HG03064 (cell line): ENCODE measurements around the gene SEMA6D.

ENCODE experiments used
- ATAC-seq: cut with Tn5 transposase; IDR thresholded peaks from one replicate; pipeline ENCODE4 v1.9.1; 2021; ENCODE audit warnings: low read depth; ENCODE audit not compliant: unreplicated experiment

Gene SEMA6D

DNA sequence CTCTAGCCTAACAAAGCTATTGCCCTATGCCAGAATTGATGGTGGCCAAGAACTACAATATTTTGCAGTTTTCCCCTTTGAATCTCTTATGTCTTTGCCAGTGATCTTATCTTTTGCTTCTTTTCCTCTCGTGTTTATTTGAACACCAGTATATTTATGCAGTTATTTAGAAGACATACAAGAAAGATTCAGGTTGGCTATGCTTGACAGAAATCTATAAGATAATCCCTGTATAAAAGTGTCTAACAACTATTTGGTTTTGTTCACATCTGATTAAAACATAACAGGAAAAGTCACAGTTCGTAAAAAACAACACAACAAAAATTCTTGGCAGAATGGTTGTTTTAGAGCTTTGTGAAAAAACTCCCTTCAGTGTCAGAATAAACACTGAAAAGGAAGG is 63.7 kb downstream of the SEMA6D start:
- ATAC-seq = no peak

GRCh38 chr15:47781527-47781926 is 64.2 kb downstream of the SEMA6D start:
- no peak for ATAC-seq

- ATAC-seq = no peak
These were observed 67.5 kb downstream of the SEMA6D start for GRCh38 chr15:47784820-47785219.

- no peak for ATAC-seq
These were observed 69.1 kb downstream of the SEMA6D start for GRCh38 chr15:47786371-47786770.

- no peak for ATAC-seq
These were observed 70.6 kb downstream of the SEMA6D start for GRCh38 chr15:47787875-47788274.

DNA sequence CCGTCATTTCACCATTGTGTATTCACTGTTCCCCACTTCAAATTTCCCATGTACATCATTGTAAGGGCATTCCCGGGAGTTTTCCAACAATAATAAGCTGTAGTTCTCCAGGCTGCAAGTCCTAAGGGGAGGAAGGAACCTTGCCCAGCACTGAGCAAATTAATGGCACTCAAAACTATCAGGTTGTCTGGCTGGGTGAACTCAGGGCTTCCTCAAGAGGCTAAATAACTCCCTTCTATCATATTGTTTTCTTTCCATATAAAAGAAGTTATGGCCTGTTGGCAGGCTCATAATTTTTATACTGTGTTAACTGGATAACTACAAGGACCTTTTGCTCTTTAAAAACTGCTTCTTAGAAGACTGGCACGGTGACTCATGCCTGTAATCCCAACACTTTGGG is 71.4 kb downstream of the SEMA6D start:
- no peak for ATAC-seq

GRCh38 chr15:47791161-47791560 is 73.9 kb downstream of the SEMA6D start:
- no peak for ATAC-seq

DNA sequence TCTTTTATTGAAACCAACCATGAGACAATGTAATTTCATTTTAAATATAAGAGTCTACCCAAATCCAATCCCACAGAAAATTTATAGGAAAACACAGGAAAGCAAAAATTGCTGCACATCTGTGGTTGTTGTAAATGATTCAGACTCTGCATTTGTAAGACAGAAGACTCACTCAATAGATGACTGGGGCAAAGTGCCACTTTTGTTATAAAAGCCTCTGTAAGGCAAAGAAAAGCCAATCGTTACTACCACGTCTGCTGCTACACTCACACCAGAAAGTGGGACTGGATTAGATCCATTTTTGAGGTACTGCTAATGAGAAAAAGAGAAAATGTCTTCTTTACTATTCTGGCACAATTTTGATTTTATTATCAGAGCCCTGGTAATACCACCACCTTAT is 74.9 kb downstream of the SEMA6D start:
- no peak for ATAC-seq

DNA sequence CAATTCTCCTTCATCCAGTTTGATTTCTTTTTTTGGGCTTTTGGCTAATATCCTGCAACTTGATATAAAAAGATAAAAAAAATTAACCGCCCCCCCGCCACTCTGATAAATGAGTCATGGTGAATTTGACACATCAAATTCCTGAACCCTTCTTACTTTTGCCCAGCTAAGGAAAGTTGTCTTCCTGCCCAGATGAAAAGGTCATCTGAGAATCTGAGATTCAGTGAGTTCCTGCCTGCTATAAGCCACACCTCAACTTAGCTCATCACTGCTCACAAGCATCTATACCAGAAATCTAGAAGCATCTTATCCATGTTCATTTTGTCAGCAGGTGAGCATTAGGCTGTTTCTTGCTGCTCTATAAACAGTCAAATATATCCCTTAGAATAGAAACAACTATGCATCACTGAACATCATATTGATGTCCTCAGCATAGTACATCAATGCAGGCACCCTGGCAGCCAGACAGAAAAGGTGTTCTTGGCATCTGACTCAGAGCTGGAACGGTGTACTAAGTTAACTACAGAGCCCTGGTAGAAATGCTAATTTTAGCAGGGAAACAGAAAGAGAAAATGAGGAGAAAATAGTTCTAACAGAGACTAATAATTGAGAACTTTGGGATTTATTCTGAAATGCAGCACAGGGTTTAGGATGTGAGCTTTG is 77.1 kb downstream of the SEMA6D start:
- ATAC-seq = no peak

DNA sequence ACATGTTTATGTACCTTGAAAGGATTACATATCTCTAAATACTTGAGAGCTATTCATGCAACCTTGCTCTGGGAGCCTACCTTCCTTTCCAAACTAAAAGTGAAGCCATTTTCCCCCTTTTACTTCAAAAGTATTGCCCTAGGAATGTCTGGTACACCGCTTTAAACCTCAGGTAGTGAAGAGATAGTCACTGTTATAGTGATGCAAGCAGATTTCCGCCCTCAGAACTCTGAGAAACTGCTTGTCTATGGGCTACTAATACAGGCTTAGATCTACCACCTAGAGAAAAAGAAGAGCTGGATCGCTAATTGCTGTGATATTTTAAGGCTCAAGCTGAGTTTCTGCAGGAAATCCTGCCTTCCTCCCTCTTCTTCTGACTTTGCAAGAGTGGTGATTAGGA is 78.6 kb downstream of the SEMA6D start:
- no peak for ATAC-seq

DNA sequence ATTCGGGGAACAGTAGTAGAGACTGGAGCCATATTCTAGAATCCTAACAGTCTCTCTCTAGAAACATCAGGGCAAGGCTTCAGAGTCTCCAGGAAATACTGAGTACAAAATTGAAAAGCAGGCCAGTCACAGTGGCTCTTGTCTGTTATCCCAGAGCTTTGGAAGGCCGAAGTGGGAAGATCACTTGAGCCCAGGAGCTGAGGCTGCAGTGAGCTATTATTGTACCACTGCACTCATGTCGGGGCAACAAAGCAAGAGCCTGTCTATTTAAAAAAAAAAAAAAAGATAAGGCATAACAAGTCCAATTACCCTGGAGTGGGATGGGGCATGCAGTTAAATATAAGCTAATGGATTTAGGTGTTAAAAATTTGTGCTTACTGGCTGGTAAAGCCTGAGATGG is 79.0 kb downstream of the SEMA6D start:
- no peak for ATAC-seq

DNA sequence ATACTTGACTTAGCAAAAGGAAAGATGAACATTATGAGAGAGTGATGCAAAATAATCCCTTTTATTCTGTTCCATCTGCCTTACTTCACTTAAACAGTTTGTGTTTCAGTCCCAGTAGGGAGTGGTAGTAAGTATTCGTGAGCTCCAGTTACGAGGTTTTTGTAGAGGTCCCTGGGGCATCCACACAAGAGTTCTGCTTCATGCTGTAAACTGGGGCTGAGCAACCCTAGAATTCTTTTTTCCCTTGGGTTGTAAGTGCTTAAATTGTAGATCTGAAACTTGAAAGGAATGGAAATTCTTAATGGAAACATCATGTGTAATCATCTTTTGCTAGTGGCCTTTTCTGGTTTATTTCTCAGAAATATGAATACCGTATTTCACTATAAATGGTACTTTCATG is 79.5 kb downstream of the SEMA6D start:
- ATAC-seq = no peak

DNA sequence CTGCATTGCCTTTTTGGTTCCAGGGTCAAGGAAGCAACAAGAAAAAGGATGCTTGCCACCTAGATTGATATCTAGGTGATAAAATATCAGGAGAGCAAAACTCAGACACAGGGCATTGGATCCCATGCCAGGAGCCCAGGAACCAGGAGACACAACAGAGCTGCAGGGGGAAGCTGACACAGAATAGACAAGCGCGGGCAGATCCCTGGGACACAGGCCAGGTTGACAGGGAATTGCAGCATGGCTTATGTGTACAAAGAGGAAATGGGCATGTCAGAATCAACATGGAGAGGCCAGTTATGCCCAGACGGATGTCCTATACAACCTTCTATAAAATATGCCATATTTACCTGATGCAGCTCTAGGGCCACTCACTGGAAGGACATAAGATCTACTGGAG is 84.2 kb downstream of the SEMA6D start:
- no peak for ATAC-seq

DNA sequence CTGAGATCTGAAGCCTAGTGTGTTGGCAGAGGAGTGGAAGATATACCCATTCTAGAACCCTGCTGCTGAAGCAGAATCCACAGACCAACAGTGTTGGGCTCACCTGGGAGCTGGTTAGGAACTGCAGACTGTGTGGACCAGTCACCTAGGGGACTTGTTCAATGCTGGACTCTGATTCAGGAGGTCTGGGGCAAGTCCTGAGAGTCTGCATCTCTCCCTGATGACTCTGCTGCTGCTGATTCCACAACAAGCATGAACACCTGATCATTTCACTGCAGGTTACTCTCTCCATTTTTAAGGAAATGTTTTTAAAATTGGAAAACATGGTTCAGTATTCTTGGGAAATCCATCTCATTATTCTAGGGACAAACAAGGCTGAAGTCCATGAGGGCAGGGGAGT is 84.9 kb downstream of the SEMA6D start:
- ATAC-seq = no peak

- ATAC-seq = no peak
These were observed 86.5 kb downstream of the SEMA6D start for GRCh38 chr15:47803767-47804166.

GRCh38 chr15:47804733-47805132 is 87.4 kb downstream of the SEMA6D start:
- ATAC-seq = no peak

- no peak for ATAC-seq
These were observed 88.7 kb downstream of the SEMA6D start for GRCh38 chr15:47806008-47806407.

DNA sequence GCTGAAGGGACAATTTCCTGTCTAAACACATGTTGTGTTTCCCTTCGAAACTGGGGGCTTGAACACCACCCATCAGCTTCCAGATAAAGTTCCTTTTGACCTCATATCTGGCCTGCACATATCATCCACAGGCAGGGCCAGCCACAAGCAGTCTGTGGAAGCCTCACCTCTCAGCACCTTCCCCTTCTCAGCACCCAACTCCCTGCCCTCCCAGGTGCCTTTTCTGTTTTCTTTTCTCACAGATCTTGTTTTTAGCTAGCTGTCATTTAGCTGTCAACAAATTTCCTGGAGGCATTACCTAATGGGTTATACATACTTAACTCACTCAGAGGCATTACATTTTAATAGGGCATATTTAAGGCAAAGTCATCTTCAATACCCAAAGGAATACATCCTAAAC is 93.9 kb downstream of the SEMA6D start:
- ATAC-seq = no peak

DNA sequence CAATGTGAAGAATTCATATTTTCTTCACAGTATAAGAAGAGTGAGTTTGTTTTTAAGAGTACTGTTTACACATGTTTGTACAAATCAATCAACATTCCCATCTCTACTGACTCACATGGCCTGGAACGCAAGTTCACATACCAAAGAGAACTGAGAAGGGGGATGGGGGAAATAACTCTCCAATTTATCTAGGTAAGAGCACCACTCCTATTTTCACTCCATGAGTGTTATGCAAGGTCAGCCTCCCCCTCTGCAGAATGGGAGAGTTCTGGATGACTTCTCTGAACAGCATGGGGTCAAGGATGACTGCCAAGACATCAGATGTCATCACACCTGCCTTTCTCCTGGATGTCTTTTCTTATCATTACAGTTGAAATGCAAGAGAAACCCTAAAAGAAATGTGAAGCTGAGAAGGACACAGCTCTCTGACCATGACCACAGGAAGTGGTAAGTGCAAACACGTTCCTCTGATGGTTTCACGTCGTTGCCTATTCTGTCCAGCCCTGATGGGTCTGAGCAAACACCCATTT is 95.2 kb downstream of the SEMA6D start:
- ATAC-seq = no peak

- peak; percentile 90 for ATAC-seq
These were observed 96.6 kb downstream of the SEMA6D start for GRCh38 chr15:47813748-47814384.

GRCh38 chr15:47814620-47815019 is 97.3 kb downstream of the SEMA6D start:
- ATAC-seq = no peak

DNA sequence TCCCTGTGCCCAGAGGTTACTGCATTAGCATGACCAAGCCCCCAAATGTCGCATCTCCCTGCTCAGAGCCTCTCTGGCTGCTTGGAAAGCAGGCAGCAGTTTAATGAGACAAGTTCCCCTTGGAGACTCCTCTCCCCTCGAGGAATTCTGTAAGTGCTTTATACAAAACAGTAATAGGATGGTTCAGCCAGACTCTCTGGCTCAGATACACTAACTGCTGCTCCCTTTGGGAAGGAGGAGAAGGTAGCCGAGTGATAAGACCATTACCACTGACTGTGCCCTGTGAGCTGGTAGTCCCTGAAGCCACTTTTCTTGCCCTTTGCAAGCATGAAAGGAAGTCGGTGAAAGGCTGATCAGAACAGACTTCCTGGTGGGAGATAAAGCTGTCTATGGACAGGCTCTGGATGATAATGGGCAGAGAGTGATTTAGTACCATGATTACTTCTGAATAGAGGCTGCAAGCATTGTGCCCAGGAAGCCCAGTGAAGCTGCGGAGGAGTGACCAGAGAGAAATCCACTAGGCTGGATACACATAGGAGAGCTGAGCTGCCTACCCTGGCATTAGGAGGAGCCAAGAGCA is 100.8 kb downstream of the SEMA6D start:
- no peak for ATAC-seq
